ENCODE measurements around the gene ACVR1. TPM values are rescaled to one million over a fixed set of nuclear protein-coding genes. Genes with fewer than 3 reads are reported as not detected.

ACVR1 gene
- total and polyA plus RNA-seq, 2 of the 13 experiments (the other 11 are each of a cell fraction or from before 2014, with no cell fraction given), result 2.3 to 5.4 TPM

GRCh38 chr2:157840568-157841156, 35.5 kb downstream of the ACVR1 start (continued):
- TF ChIP-seq UBTF (CRISPR knock-in tag; IDR thresholded peaks at IDR 0.05), result peak; percentile 73
- no peak; the same call in 1 of the 2 replicates for TF ChIP-seq ZNF788 (CRISPR knock-in tag; IDR thresholded peaks at IDR 0.05; ENCODE audit: borderline replicate concordance)
- no peak for TF ChIP-seq PRDM10 (CRISPR knock-in tag; IDR thresholded peaks at IDR 0.05; ENCODE audit: low read depth)
- TF ChIP-seq RBAK (CRISPR knock-in tag; IDR thresholded peaks at IDR 0.05), result peak; percentile 97
- TF ChIP-seq GMEB2 (CRISPR knock-in tag; IDR thresholded peaks at IDR 0.05; ENCODE audit: low read depth), result no peak
- no peak for TF ChIP-seq ZSCAN25 (CRISPR knock-in tag; IDR thresholded peaks at IDR 0.05)
- TF ChIP-seq ZNF672 (CRISPR knock-in tag; IDR thresholded peaks at IDR 0.05), result no peak
- TF ChIP-seq GABPB1 (CRISPR knock-in tag; IDR thresholded peaks at IDR 0.05), result peak; percentile 65
- TF ChIP-seq ZFY (CRISPR knock-in tag; IDR thresholded peaks at IDR 0.05), result peak; percentile 49
- no peak for TF ChIP-seq CREB3 (CRISPR knock-in tag; IDR thresholded peaks at IDR 0.05)
- TF ChIP-seq ZNF235 (CRISPR knock-in tag; IDR thresholded peaks at IDR 0.05; ENCODE audit: borderline replicate concordance), result no peak
- no peak for TF ChIP-seq ZBTB14 (CRISPR knock-in tag; IDR thresholded peaks at IDR 0.05)
- TF ChIP-seq GATA4 (IDR thresholded peaks at IDR 0.05; ENCODE audit: borderline replicate concordance, low read depth), result no peak
- no peak for TF ChIP-seq ZNF337 (CRISPR knock-in tag; IDR thresholded peaks at IDR 0.05; ENCODE audit: borderline replicate concordance, low read depth)
- TF ChIP-seq ZNF441 (CRISPR knock-in tag; IDR thresholded peaks at IDR 0.05; ENCODE audit: borderline replicate concordance), result no peak; the same call in 1 of the 2 replicates
- no peak for TF ChIP-seq NFE2L1 (CRISPR knock-in tag; IDR thresholded peaks at IDR 0.05; ENCODE audit: borderline replicate concordance)
- TF ChIP-seq SIX4 (CRISPR knock-in tag; IDR thresholded peaks at IDR 0.05), result peak; percentile 66; the same call in 1 of the 2 replicates
- TF ChIP-seq CBX5 (CRISPR knock-in tag; IDR thresholded peaks at IDR 0.05; ENCODE audit: borderline replicate concordance), result peak; percentile 72; the same call in 1 of the 2 replicates
